ENCODE data around the gene KRT80. TPM values are rescaled to one million over a fixed set of nuclear protein-coding genes. Genes with fewer than 3 reads are reported as not detected.
A peak's percentile ranks its signal among the peaks of the same experiment; 100 is the strongest.

The KRT80 gene
- polyA plus RNA-seq, 2 of the 4 experiments (the other 2 are of a cell fraction), result 38.3 to 63.1 TPM

DNA sequence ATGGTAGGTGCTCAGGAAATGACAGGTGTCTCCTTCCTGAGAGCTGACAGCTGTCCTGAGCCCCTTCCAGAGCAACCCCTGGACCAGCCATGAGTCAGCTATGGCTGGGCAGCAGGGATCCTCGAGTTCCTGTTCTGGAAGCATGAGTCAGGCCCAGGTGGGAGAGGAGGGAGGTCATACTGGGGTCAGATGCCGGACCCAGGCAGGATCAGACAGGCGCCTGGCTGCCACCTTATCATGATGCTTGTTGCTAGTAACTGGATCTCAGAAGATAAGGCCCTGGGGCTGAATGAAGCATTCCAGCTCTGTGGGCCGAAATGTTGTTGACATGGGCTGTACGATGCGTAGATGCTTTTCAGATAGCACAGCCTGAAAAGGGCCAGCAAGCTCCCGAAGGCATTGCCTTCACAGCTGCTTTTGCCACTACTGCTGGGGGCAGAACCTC lies 23.8 kb upstream of the KRT80 start:
- FAIRE-seq, result no peak
- ChIA-PET POLR2A (interaction anchor here (0.9 to 2.4 kb wide), 7 partner anchors 17 to 658 kb away, joined by 3 to 14 read pairs (median 8); partner anchors contain the start of genes KRT7 and KRT80), CTCF (interaction anchor here (1.0 to 14.1 kb wide), 12 partner anchors 8 to 665 kb away, joined by 3 to 175 read pairs (median 16); partner anchors contain the start of gene KRT7)
- peak; percentile 68 to 74 for ATAC-seq
- 2% methylated on average over 7 of the region's 7 CpGs for WGBS (ENCODE audit: missing lambda C conversion rate)
- no peak overlapping the region for H3K4me3 ChIP-seq
- H3K4me2 ChIP-seq, result peak overlapping the region; percentile 59
- peak; percentile 85 to 93 for DNase-seq (ENCODE audit: low read depth in 1 of 2, low spot score in 1 of 2)
- TF ChIP-seq, protein P1, sequence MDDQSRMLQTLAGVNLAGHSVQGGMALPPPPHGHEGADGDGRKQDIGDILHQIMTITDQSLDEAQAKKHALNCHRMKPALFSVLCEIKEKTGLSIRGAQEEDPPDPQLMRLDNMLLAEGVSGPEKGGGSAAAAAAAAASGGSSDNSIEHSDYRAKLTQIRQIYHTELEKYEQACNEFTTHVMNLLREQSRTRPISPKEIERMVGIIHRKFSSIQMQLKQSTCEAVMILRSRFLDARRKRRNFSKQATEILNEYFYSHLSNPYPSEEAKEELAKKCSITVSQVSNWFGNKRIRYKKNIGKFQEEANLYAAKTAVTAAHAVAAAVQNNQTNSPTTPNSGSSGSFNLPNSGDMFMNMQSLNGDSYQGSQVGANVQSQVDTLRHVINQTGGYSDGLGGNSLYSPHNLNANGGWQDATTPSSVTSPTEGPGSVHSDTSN (IDR thresholded peaks at IDR 0.05), result peak; percentile 85
- TF ChIP-seq HOXB5 (CRISPR knock-in tag; IDR thresholded peaks at IDR 0.05) (no peak), NFE2L2 (conservative IDR thresholded peaks at IDR 0.05; ENCODE audit: low read length) (peak; percentile 31), EP300 (IDR thresholded peaks at IDR 0.05) (peak; percentile 70 to 80; a peak in 3 of 5 replicates), CBX8 (IDR thresholded peaks at IDR 0.05) (no peak), GATA3 (IDR thresholded peaks at IDR 0.05; ENCODE audit: borderline replicate concordance) (peak; percentile 97), MAFK (IDR thresholded peaks at IDR 0.05; ENCODE audit: partially characterized antibody) (peak; percentile 75), ZC3H11A (IDR thresholded peaks at IDR 0.05) (no peak), RNF2 (IDR thresholded peaks at IDR 0.05; ENCODE audit: borderline replicate concordance, low read depth) (no peak), FOXS1 (CRISPR knock-in tag; IDR thresholded peaks at IDR 0.05) (0 out of 2 replicates have a peak, but pooled peaks have one; percentile 10), JUN (IDR thresholded peaks at IDR 0.05) (peak in 1 of 2 experiments; percentile 78; a peak in 2 of 5 replicates), JUNB (IDR thresholded peaks at IDR 0.05) (peak; percentile 87), KDM5A (IDR thresholded peaks at IDR 0.05) (no peak), PHF8 (IDR thresholded peaks at IDR 0.05; ENCODE audit: borderline replicate concordance, low read depth) (no peak), CEBPB (IDR thresholded peaks at IDR 0.05) (peak in 1 of 2 experiments; percentile 37; a peak in 1 of 4 replicates), RAD21 (conservative IDR thresholded peaks at IDR 0.05 in 1 of 2, IDR thresholded peaks at IDR 0.05 in 1 of 2) (peak in 1 of 2 experiments; percentile 17; a peak in 1 of 5 replicates), RARB (CRISPR knock-in tag; IDR thresholded peaks at IDR 0.05) (peak; percentile 93), EHMT2 (IDR thresholded peaks at IDR 0.05; ENCODE audit: low read depth) (no peak), SMC3 (IDR thresholded peaks at IDR 0.05) (no peak; the same call in 2 of the 3 replicates), SREBF2 (IDR thresholded peaks at IDR 0.05) (no peak), FOSL2 (IDR thresholded peaks at IDR 0.05) (peak; percentile 79), FOSL2 (CRISPR knock-in tag; IDR thresholded peaks at IDR 0.05) (peak; percentile 95), TP53 (CRISPR knock-in tag; IDR thresholded peaks at IDR 0.05) (no peak), POLR2A (IDR thresholded peaks at IDR 0.05; ENCODE audit: low read length) (no peak)
- TF ChIP-seq, protein P2, sequence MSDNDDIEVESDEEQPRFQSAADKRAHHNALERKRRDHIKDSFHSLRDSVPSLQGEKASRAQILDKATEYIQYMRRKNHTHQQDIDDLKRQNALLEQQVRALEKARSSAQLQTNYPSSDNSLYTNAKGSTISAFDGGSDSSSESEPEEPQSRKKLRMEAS (IDR thresholded peaks at IDR 0.05), result peak; percentile 96
- TF ChIP-seq, protein P3, sequence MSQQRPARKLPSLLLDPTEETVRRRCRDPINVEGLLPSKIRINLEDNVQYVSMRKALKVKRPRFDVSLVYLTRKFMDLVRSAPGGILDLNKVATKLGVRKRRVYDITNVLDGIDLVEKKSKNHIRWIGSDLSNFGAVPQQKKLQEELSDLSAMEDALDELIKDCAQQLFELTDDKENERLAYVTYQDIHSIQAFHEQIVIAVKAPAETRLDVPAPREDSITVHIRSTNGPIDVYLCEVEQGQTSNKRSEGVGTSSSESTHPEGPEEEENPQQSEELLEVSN (IDR thresholded peaks at IDR 0.05; ENCODE audit: borderline replicate concordance, low read depth), result peak; percentile 82
- TF ChIP-seq, protein P4, sequence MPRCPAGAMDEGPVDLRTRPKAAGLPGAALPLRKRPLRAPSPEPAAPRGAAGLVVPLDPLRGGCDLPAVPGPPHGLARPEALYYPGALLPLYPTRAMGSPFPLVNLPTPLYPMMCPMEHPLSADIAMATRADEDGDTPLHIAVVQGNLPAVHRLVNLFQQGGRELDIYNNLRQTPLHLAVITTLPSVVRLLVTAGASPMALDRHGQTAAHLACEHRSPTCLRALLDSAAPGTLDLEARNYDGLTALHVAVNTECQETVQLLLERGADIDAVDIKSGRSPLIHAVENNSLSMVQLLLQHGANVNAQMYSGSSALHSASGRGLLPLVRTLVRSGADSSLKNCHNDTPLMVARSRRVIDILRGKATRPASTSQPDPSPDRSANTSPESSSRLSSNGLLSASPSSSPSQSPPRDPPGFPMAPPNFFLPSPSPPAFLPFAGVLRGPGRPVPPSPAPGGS (IDR thresholded peaks at IDR 0.05), result no peak
- TF ChIP-seq, protein P5, sequence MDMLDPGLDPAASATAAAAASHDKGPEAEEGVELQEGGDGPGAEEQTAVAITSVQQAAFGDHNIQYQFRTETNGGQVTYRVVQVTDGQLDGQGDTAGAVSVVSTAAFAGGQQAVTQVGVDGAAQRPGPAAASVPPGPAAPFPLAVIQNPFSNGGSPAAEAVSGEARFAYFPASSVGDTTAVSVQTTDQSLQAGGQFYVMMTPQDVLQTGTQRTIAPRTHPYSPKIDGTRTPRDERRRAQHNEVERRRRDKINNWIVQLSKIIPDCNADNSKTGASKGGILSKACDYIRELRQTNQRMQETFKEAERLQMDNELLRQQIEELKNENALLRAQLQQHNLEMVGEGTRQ (IDR thresholded peaks at IDR 0.05), result peak; percentile 32; the same call in 1 of the 2 replicates
- TF ChIP-seq, protein P6, sequence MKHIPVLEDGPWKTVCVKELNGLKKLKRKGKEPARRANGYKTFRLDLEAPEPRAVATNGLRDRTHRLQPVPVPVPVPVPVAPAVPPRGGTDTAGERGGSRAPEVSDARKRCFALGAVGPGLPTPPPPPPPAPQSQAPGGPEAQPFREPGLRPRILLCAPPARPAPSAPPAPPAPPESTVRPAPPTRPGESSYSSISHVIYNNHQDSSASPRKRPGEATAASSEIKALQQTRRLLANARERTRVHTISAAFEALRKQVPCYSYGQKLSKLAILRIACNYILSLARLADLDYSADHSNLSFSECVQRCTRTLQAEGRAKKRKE (CRISPR knock-in tag; IDR thresholded peaks at IDR 0.05; ENCODE audit: low read depth), result peak; percentile 49; the same call in 1 of the 2 replicates
- TF ChIP-seq, protein P7, sequence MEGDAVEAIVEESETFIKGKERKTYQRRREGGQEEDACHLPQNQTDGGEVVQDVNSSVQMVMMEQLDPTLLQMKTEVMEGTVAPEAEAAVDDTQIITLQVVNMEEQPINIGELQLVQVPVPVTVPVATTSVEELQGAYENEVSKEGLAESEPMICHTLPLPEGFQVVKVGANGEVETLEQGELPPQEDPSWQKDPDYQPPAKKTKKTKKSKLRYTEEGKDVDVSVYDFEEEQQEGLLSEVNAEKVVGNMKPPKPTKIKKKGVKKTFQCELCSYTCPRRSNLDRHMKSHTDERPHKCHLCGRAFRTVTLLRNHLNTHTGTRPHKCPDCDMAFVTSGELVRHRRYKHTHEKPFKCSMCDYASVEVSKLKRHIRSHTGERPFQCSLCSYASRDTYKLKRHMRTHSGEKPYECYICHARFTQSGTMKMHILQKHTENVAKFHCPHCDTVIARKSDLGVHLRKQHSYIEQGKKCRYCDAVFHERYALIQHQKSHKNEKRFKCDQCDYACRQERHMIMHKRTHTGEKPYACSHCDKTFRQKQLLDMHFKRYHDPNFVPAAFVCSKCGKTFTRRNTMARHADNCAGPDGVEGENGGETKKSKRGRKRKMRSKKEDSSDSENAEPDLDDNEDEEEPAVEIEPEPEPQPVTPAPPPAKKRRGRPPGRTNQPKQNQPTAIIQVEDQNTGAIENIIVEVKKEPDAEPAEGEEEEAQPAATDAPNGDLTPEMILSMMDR (IDR thresholded peaks at IDR 0.05), result no peak
- TF ChIP-seq, protein P8, sequence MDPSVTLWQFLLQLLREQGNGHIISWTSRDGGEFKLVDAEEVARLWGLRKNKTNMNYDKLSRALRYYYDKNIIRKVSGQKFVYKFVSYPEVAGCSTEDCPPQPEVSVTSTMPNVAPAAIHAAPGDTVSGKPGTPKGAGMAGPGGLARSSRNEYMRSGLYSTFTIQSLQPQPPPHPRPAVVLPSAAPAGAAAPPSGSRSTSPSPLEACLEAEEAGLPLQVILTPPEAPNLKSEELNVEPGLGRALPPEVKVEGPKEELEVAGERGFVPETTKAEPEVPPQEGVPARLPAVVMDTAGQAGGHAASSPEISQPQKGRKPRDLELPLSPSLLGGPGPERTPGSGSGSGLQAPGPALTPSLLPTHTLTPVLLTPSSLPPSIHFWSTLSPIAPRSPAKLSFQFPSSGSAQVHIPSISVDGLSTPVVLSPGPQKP (IDR thresholded peaks at IDR 0.05; ENCODE audit: low read depth, low read length), result no peak
- H3K27ac ChIP-seq, result peak overlapping the region; percentile 89 to 96
- peaks cover 75% of the 10 kb centered on the region for H3K4me1 ChIP-seq
- no peaks in the 10 kb centered on the region for H3K9me3 ChIP-seq
